Measurements from ENCODE around the gene PTRHD1. TPM values are rescaled to one million over a fixed set of nuclear protein-coding genes. Genes with fewer than 3 reads are reported as not detected.

Gene PTRHD1
- total and polyA plus RNA-seq, 8 donors = 8.4 to 41.0 (median 22.8) TPM

- Histone ChIP-seq H3K36me3 (peaks cover 5 to 14% (median 13%) of the 10 kb centered on the region in 4 donors), H3K4me1 (no peaks in the 10 kb centered on the region), H3K27me3 (no peaks in the 10 kb centered on the region), H3K27ac (no peak overlapping the region), H3K4me3 (no peak overlapping the region), H3K9me3 (no peaks in the 10 kb centered on the region)
- intact Hi-C loops (cut with DNase I; ENCODE audit: low total_unique reads) = no loop called here
- TF ChIP-seq EP300 (IDR thresholded peaks at IDR 0.05) (no peak), CTCF (IDR thresholded peaks at IDR 0.05) (no peak), POLR2A (IDR thresholded peaks at IDR 0.05) (no peak), POLR2AphosphoS5 (IDR thresholded peaks at IDR 0.05) (no peak)
- DNase-seq = no peak
- 69 to 84% (median 74%) methylated on average over 3 of the region's 3 CpGs for WGBS, 5 donors
Measured at GRCh38 chr2:24774373-24774772, 18.8 kb downstream of the PTRHD1 start.

DNA sequence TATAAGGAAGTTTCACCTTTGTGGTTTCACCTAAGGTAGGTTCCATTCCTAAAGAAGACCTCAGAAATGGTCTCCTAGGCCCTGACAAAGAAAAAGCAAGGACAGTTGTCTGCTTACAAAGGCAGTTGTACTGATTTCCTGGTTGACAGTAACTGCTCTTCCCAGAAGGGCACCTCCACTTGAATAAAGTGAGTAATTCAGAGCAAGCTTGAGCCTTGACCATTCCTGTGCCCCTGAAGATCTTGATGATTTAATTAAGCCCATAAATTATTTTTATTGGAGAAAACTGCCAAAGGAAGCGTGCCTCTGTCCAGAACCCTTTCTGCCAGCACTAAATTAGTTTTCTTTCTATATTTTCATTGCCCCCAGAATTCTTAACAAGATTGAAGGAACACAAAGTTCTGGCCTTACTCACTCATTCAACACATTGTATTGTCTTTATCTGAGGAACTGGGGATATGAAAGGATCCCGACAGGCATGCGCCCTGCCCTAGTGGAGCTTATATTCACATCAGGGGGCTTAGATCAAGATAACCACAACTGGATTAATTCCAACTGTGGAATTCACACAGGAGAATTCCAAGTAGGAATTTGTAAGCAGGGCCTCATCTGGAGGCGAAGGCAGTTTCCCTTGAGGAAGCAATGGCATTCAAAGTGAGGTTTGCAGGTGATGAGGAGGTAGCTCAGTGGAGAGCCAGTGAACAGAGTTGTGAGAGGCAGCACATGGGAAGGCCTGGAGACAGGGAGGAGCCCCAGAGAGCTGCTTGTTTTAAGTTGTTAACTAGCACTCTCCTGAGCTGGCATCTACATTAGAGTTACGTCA, 21.2 kb downstream of the PTRHD1 start:
- H3K4me1 ChIP-seq = no peaks in the 10 kb centered on the region
- no peaks in the 10 kb centered on the region for H3K27me3 ChIP-seq
- no peak for DNase-seq
- H3K4me3 ChIP-seq = no peak overlapping the region
- H3K27ac ChIP-seq = no peak overlapping the region
- intact Hi-C loops (cut with DNase I; ENCODE audit: low total_unique reads) = no loop called here
- no peak for TF ChIP-seq POLR2A (IDR thresholded peaks at IDR 0.05)
- WGBS, 5 donors = 89 to 96% (median 90%) methylated on average over 5 of the region's 5 CpGs
- H3K36me3 ChIP-seq = peaks cover 5 to 37% (median 37%) of the 10 kb centered on the region in 4 donors
- H3K9me3 ChIP-seq = no peaks in the 10 kb centered on the region

GRCh38 chr2:24771061-24771460, 22.1 kb downstream of the PTRHD1 start:
- intact Hi-C loops (cut with DNase I; ENCODE audit: low total_unique reads) = no loop called here
- DNase-seq = no peak
- no peak for TF ChIP-seq CTCF (IDR thresholded peaks at IDR 0.05)
- TF ChIP-seq POLR2A (IDR thresholded peaks at IDR 0.05) = no peak
- TF ChIP-seq EP300 (IDR thresholded peaks at IDR 0.05) = no peak
- TF ChIP-seq POLR2AphosphoS5 (IDR thresholded peaks at IDR 0.05) = no peak
- Histone ChIP-seq H3K27me3 (no peaks in the 10 kb centered on the region), H3K4me1 (no peaks in the 10 kb centered on the region), H3K4me3 (no peak overlapping the region), H3K36me3 (peaks cover 5 to 46% (median 41%) of the 10 kb centered on the region in 4 donors), H3K27ac (no peak overlapping the region), H3K9me3 (no peaks in the 10 kb centered on the region)
- WGBS, 5 donors = 85 to 87% (median 86%) methylated on average over 5 of the region's 5 CpGs

- H3K27me3 ChIP-seq = no peaks in the 10 kb centered on the region
- no peak overlapping the region for H3K27ac ChIP-seq
- TF ChIP-seq EP300 (IDR thresholded peaks at IDR 0.05) (no peak), POLR2A (IDR thresholded peaks at IDR 0.05) (no peak), CTCF (IDR thresholded peaks at IDR 0.05) (no peak), POLR2AphosphoS5 (IDR thresholded peaks at IDR 0.05) (no peak)
- no peaks in the 10 kb centered on the region for H3K4me1 ChIP-seq
- peak in 1 of 2 donors; percentile 28 for DNase-seq
- WGBS, 5 donors = 80 to 84% (median 83%) methylated on average over 7 of the region's 7 CpGs
- intact Hi-C loops (cut with DNase I; ENCODE audit: low total_unique reads) = no loop called here
- H3K36me3 ChIP-seq = peaks cover 14 to 70% (median 64%) of the 10 kb centered on the region in 4 donors
- no peaks in the 10 kb centered on the region for H3K9me3 ChIP-seq
- no peak overlapping the region for H3K4me3 ChIP-seq
Measured at GRCh38 chr2:24768601-24769000, 24.6 kb downstream of the PTRHD1 start.

DNA sequence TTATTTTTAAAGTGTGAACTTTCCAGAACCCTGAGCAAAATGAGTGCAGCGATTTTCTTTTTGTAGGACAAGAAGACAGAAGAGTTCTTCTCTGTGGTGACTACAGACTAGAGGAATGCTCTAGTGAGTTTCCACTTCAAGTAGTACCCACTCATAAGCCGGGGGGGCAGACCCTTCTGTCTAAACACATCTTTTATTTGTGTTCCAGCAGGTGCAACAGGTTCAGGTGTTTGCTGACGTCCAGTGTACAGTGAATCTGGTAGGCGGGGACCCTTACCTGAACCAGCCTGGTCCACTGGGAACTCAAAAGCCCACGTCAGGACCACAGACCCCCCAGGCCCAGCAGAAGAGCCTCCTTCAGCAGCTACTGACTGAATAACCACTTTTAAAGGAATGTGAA, 25.2 kb downstream of the PTRHD1 start:
- H3K4me1 ChIP-seq = no peaks in the 10 kb centered on the region
- intact Hi-C loops (cut with DNase I; ENCODE audit: low total_unique reads) = no loop called here
- no peaks in the 10 kb centered on the region for H3K9me3 ChIP-seq
- H3K4me3 ChIP-seq = no peak overlapping the region
- H3K27me3 ChIP-seq = no peaks in the 10 kb centered on the region
- H3K27ac ChIP-seq = no peak overlapping the region
- 82 to 92% (median 86%) methylated on average over 5 of the region's 5 CpGs for WGBS, 5 donors
- TF ChIP-seq CTCF (IDR thresholded peaks at IDR 0.05) = no peak
- no peak for TF ChIP-seq EP300 (IDR thresholded peaks at IDR 0.05)
- TF ChIP-seq POLR2AphosphoS5 (IDR thresholded peaks at IDR 0.05) = no peak
- TF ChIP-seq POLR2A (IDR thresholded peaks at IDR 0.05) = no peak
- peaks cover 15 to 76% (median 70%) of the 10 kb centered on the region in 4 donors for H3K36me3 ChIP-seq
- no peak for DNase-seq

All from stomach (tissue), 9 donors.